Subcutaneous abdominal adipose tissue (tissue), 5 donors: Measurements from ENCODE around the gene EIF4G1.
A peak's percentile ranks its signal among the peaks of the same experiment; 100 is the strongest.
"Not testable (repeated sequence)": the region's sequence is repeated elsewhere in the genome, so short reads cannot be mapped to it uniquely, and the experiment has no call there.

Experiments
- H3K27ac ChIP-seq: one replicate; pipeline ENCODE4 v1.7.0; 2013; ENCODE audit warnings: low read depth, mild to moderate bottlenecking, inconsistent platforms, low read length, moderate library complexity
- H3K27me3 ChIP-seq, 5 donors: one replicate each; pipeline ENCODE4 v1.7.0; 2013; ENCODE audit warnings: low read length in 5 of 5, inconsistent platforms in 1 of 5; ENCODE audit not compliant: control insufficient read depth in 5 of 5, insufficient read depth in 4 of 5
- H3K36me3 ChIP-seq, 5 donors: one replicate each; pipeline ENCODE4 v1.7.0; 2013; ENCODE audit warnings: low read length in 5 of 5; ENCODE audit not compliant: control insufficient read depth in 5 of 5, insufficient read depth in 5 of 5
- H3K4me1 ChIP-seq, 5 donors: one replicate each; pipeline ENCODE4 v1.7.0; 2013; ENCODE audit warnings: low read length in 5 of 5, mild to moderate bottlenecking in 3 of 5, moderate library complexity in 1 of 5; ENCODE audit not compliant: control insufficient read depth in 5 of 5, insufficient read depth in 5 of 5
- H3K4me3 ChIP-seq, 5 donors: one replicate each; pipeline ENCODE4 v1.7.0; 2013; ENCODE audit warnings: low read length in 5 of 5, low read depth in 1 of 5
- H3K9ac ChIP-seq, 5 donors: one replicate each; pipeline ENCODE4 v1.7.0; 2013; ENCODE audit warnings: low read length in 5 of 5, mild to moderate bottlenecking in 4 of 5, moderate library complexity in 3 of 5
- H3K9me3 ChIP-seq, 5 donors: one replicate each; pipeline ENCODE4 v1.7.0; 2013; ENCODE audit warnings: low read length in 5 of 5; ENCODE audit not compliant: control insufficient read depth in 5 of 5
- donor health status: healthy.
- donor health status: healthy.
- donor health status: healthy.
- donor health status: healthy.
- donor health status: healthy.

Gene EIF4G1, protein sequence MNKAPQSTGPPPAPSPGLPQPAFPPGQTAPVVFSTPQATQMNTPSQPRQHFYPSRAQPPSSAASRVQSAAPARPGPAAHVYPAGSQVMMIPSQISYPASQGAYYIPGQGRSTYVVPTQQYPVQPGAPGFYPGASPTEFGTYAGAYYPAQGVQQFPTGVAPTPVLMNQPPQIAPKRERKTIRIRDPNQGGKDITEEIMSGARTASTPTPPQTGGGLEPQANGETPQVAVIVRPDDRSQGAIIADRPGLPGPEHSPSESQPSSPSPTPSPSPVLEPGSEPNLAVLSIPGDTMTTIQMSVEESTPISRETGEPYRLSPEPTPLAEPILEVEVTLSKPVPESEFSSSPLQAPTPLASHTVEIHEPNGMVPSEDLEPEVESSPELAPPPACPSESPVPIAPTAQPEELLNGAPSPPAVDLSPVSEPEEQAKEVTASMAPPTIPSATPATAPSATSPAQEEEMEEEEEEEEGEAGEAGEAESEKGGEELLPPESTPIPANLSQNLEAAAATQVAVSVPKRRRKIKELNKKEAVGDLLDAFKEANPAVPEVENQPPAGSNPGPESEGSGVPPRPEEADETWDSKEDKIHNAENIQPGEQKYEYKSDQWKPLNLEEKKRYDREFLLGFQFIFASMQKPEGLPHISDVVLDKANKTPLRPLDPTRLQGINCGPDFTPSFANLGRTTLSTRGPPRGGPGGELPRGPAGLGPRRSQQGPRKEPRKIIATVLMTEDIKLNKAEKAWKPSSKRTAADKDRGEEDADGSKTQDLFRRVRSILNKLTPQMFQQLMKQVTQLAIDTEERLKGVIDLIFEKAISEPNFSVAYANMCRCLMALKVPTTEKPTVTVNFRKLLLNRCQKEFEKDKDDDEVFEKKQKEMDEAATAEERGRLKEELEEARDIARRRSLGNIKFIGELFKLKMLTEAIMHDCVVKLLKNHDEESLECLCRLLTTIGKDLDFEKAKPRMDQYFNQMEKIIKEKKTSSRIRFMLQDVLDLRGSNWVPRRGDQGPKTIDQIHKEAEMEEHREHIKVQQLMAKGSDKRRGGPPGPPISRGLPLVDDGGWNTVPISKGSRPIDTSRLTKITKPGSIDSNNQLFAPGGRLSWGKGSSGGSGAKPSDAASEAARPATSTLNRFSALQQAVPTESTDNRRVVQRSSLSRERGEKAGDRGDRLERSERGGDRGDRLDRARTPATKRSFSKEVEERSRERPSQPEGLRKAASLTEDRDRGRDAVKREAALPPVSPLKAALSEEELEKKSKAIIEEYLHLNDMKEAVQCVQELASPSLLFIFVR (N-terminal part only)

DNA sequence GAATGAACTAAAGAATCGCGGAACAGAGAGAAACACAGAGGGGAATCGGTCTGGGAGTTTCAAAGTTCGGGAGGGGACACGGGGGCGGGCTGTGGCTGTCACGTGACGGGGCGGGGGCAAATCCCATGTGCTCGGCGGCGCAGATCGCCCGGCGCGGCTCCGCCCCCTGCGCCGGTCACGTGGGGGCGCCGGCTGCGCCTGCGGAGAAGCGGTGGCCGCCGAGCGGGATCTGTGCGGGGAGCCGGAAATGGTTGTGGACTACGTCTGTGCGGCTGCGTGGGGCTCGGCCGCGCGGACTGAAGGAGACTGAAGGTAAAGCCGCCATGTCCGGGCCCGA is at the start of gene EIF4G1:
EIF4G1 (plus strand) TSS at position 244 of the 337 bp plus-strand sequence. CDS start 1,191 bp downstream, outside the sequence.
- peaks cover 0 to 23% (median 14%) of the 10 kb centered on the region in 5 donors for H3K36me3 ChIP-seq
- H3K9ac ChIP-seq = peak within 1 kb of the TSS; percentile 95 to 96 (median 96)
- H3K9me3 ChIP-seq = no peaks in the 10 kb centered on the region
- H3K4me1 ChIP-seq = peaks cover 8 to 47% (median 40%) of the 10 kb centered on the region in 5 donors
- H3K27me3 ChIP-seq = no peaks in the 10 kb centered on the region
- H3K4me3 ChIP-seq = peak within 1 kb of the TSS; percentile 79 to 96 (median 90)
- H3K27ac ChIP-seq = peak within 1 kb of the TSS; percentile 96

DNA sequence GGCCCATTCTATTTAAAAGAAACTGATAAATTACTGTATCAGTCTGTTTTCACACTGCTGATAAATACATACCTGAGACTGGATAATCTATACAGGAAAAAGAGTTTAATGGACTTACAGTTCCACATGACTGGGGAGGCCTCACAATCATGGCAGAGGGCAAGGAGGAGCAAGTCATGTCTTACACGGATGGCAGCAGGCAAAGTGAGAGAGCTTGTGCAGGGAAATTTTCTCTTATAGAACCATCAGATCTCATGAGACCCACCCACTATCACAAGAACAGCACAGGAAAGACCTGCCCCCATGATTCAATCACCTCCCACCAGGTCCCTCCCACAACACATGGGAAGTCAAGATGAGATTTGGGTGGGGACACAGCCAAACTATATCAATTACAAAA is 47.2 kb upstream of the EIF4G1 start:
- H3K4me1 ChIP-seq, H3K27ac ChIP-seq, H3K9ac ChIP-seq, H3K9me3 ChIP-seq, H3K36me3 ChIP-seq, H3K4me3 ChIP-seq: not testable (repeated sequence)
- H3K27me3 ChIP-seq = peaks cover 9 to 16% (median 11%) of the 10 kb centered on the region in 5 donors

DNA sequence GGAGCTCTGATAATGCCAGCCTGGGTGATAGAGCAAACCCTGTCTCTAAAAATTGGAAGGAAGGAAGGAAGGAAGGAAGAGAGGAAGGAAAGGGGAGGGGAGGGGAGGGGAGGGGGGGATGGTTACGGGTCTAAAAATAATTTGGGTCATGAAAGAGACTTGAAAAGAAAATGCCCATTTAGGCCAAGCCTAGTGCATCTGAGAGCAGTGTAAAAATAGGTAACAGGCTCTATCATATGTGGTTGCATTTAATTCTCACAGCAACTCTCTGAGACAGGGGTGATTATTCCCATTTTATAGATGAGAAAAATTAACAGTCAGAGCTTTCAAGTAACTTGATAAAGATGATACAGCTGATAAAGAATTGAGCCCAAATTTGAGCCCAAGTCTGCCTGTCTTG is 42.1 kb upstream of the EIF4G1 start:
- Histone ChIP-seq H3K27me3 (peaks cover 10 to 30% (median 21%) of the 10 kb centered on the region in 5 donors), H3K36me3 (no peaks in the 10 kb centered on the region), H3K4me3 (no peak overlapping the region), H3K9ac (no peak overlapping the region), H3K4me1 (peaks cover 0 to 5% (median 0%) of the 10 kb centered on the region in 5 donors), H3K9me3 (peaks cover 0 to 3% (median 0%) of the 10 kb centered on the region in 5 donors), H3K27ac (no peak overlapping the region)

- no peak overlapping the region for H3K27ac ChIP-seq
- no peak overlapping the region for H3K9ac ChIP-seq
- H3K4me3 ChIP-seq = no peak overlapping the region
- H3K36me3 ChIP-seq = no peaks in the 10 kb centered on the region
- H3K4me1 ChIP-seq = peaks cover 0 to 5% (median 0%) of the 10 kb centered on the region in 5 donors
- H3K27me3 ChIP-seq = peaks cover 11 to 41% (median 26%) of the 10 kb centered on the region in 5 donors
- H3K9me3 ChIP-seq = peaks cover 0 to 3% (median 0%) of the 10 kb centered on the region in 5 donors
Observed at GRCh38 chr3:184275381-184275701, 39.1 kb upstream of the EIF4G1 start.

GRCh38 chr3:184275961-184276910 is 38.2 kb upstream of the EIF4G1 start, which contains the start of gene ECE2:
ECE2 (plus strand) TSS chr3:184276022; CDS start chr3:184276154, 132 bp downstream.
- Histone ChIP-seq H3K4me3 (no peak within 1 kb of the TSS), H3K36me3 (no peaks in the 10 kb centered on the region), H3K27ac (no peak within 1 kb of the TSS), H3K9ac (no peak within 1 kb of the TSS), H3K27me3 (peaks cover 11 to 41% (median 26%) of the 10 kb centered on the region in 5 donors), H3K9me3 (peaks cover 0 to 3% (median 0%) of the 10 kb centered on the region in 5 donors), H3K4me1 (peaks cover 0 to 5% (median 0%) of the 10 kb centered on the region in 5 donors)

GRCh38 chr3:184277366-184277765 is 37.0 kb upstream of the EIF4G1 start:
- no peak overlapping the region for H3K4me3 ChIP-seq
- H3K27ac ChIP-seq = no peak overlapping the region
- peaks cover 11 to 41% (median 26%) of the 10 kb centered on the region in 5 donors for H3K27me3 ChIP-seq
- peaks cover 0 to 3% (median 0%) of the 10 kb centered on the region in 5 donors for H3K9me3 ChIP-seq
- no peaks in the 10 kb centered on the region for H3K36me3 ChIP-seq
- H3K9ac ChIP-seq = no peak overlapping the region
- peaks cover 0 to 5% (median 0%) of the 10 kb centered on the region in 5 donors for H3K4me1 ChIP-seq

GRCh38 chr3:184282941-184283340 is 31.5 kb upstream of the EIF4G1 start:
- no peaks in the 10 kb centered on the region for H3K36me3 ChIP-seq
- peaks cover 0 to 3% (median 0%) of the 10 kb centered on the region in 5 donors for H3K9me3 ChIP-seq
- no peak overlapping the region for H3K4me3 ChIP-seq

GRCh38 chr3:184283681-184284080 is 30.7 kb upstream of the EIF4G1 start:
- Histone ChIP-seq H3K9me3 (peaks cover 0 to 3% (median 0%) of the 10 kb centered on the region in 5 donors), H3K4me1 (peaks cover 0 to 4% (median 0%) of the 10 kb centered on the region in 5 donors), H3K27ac (no peak overlapping the region), H3K4me3 (no peak overlapping the region), H3K27me3 (peaks cover 0 to 8% (median 3%) of the 10 kb centered on the region in 5 donors), H3K36me3 (no peaks in the 10 kb centered on the region), H3K9ac (no peak overlapping the region)

More at GRCh38 chr3:184282941-184283340, 31.5 kb upstream of the EIF4G1 start:
- peaks cover 0 to 8% (median 4%) of the 10 kb centered on the region in 5 donors for H3K27me3 ChIP-seq
- peaks cover 0 to 4% (median 0%) of the 10 kb centered on the region in 5 donors for H3K4me1 ChIP-seq
- H3K27ac ChIP-seq = no peak overlapping the region
- H3K9ac ChIP-seq = no peak overlapping the region
